Activated CD4-positive, alpha-beta memory T cell treated with anti-CD3 and anti-CD28 coated beads for 36 hours (primary cell): Measurements from ENCODE around the gene RPL36A. TPM values are rescaled to one million over a fixed set of nuclear protein-coding genes. Genes with fewer than 3 reads are reported as not detected.
A peak's percentile ranks its signal among the peaks of the same experiment; 100 is the strongest.

Experiments used
- CTCF ChIA-PET: fragments of 350-600 bp; sonication (Branson Sonifier 250); formaldehyde crosslinking; loops from one replicate; lab custom pipeline; 2021; ENCODE audit warnings: antibody characterized with exemption, inconsistent platforms; lab: Charles Lee
- POLR2A ChIA-PET: fragments of 350-600 bp; sonication (Branson Sonifier 250); formaldehyde crosslinking; loops from one replicate; lab custom pipeline; 2021; ENCODE audit warnings: antibody characterized with exemption; lab: Charles Lee
- DNase-seq: peaks from one replicate; pipeline ENCODE4 v3.0.0-alpha.2; 2020
- H3K27ac Mint-ChIP-seq: one replicate; pipeline ENCODE4 v1.8.0; 2021; ENCODE audit warnings: mixed read lengths
- H3K27me3 Mint-ChIP-seq: one replicate; pipeline ENCODE4 v1.8.0; 2021; ENCODE audit warnings: mixed read lengths
- H3K36me3 Mint-ChIP-seq: one replicate; pipeline ENCODE4 v1.8.0; 2021; ENCODE audit warnings: mixed read lengths
- H3K4me1 Mint-ChIP-seq: one replicate; pipeline ENCODE4 v1.8.0; 2021; ENCODE audit warnings: low read depth, mixed read lengths
- H3K4me3 Mint-ChIP-seq: one replicate; pipeline ENCODE4 v1.8.0; 2021; ENCODE audit warnings: mild to moderate bottlenecking, mixed read lengths
- H3K9me3 Mint-ChIP-seq: one replicate; pipeline ENCODE4 v1.8.0; 2021; ENCODE audit warnings: mixed read lengths
- intact Hi-C: fragments of 100-400 bp; cut with micrococcal nuclease; formaldehyde crosslinking; loops from one replicate; pipeline ENCODE4 v1.15.1; 2023
- total RNA-seq, 2 experiments: library from RNA; stranded (reverse); gene quantifications; one replicate each; pipeline ENCODE4 v1.2.3, GENCODE V29; 2021

The RPL36A gene
- total RNA-seq, 2 experiments from 2014 or later = 364 to 420 TPM

- Mint-ChIP-seq H3K27ac (peak overlapping the region; percentile 82), H3K4me1 (peaks cover 47% of the 10 kb centered on the region), H3K9me3 (no peaks in the 10 kb centered on the region), H3K36me3 (peaks cover 12% of the 10 kb centered on the region), H3K27me3 (no peaks in the 10 kb centered on the region), H3K4me3 (peak overlapping the region; percentile 48)
- ChIA-PET CTCF (interaction anchor here (0.6 to 1.6 kb wide), 16 partner anchors 8 to 384 kb away, joined by 3 to 6 read pairs (median 4); partner anchors contain the start of genes ARMCX4 and RPL36A), POLR2A (interaction anchor here (1.1 to 1.7 kb wide), 2 partner anchors 11 to 25 kb away, joined by 4 to 6 read pairs; no protein-coding TSS in a partner anchor)
- intact Hi-C loops = loop anchor here (1.0 to 10.0 kb wide), 7 partner anchors 72 to 1449 kb away; partner anchors contain the start of genes ARMCX4 and BEX5
- no peak for DNase-seq
These were observed 24.7 kb downstream of the RPL36A start for GRCh38 chrX:101415180-101416145.

- intact Hi-C loops = loop anchor here (5.0 to 10.0 kb wide), 5 partner anchors 71 to 1448 kb away; partner anchors contain the start of genes ARMCX4 and BEX5
- Mint-ChIP-seq H3K9me3 (no peaks in the 10 kb centered on the region), H3K4me3 (no peak overlapping the region), H3K36me3 (peaks cover 12% of the 10 kb centered on the region), H3K27ac (peak overlapping the region; percentile 89), H3K4me1 (peaks cover 41% of the 10 kb centered on the region), H3K27me3 (no peaks in the 10 kb centered on the region)
- no peak for DNase-seq
- ChIA-PET POLR2A (no interaction called here), CTCF (interaction anchor here (0.7 to 1.6 kb wide), 6 partner anchors 10 to 387 kb away, joined by 3 to 5 read pairs (median 4); no protein-coding TSS in a partner anchor)
These were observed 25.9 kb downstream of the RPL36A start for GRCh38 chrX:101416691-101417090.

- POLR2A ChIA-PET = interaction anchor here (2.4 kb wide), 1 partner anchor 26 kb away, joined by 16 read pairs; the partner anchor contains the start of gene RPL36A
- DNase-seq = no peak
- intact Hi-C loops = loop anchor here (5.0 to 10.0 kb wide), 5 partner anchors 70 to 1448 kb away; partner anchors contain the start of genes ARMCX4 and BEX5
- peaks cover 10% of the 10 kb centered on the region for H3K36me3 Mint-ChIP-seq
- CTCF ChIA-PET = interaction anchor here (1.0 to 1.6 kb wide), 3 partner anchors 9 to 380 kb away, joined by 3 to 5 read pairs (median 4); no protein-coding TSS in a partner anchor
- H3K9me3 Mint-ChIP-seq = no peaks in the 10 kb centered on the region
- peak overlapping the region; percentile 86 for H3K4me3 Mint-ChIP-seq
- peaks cover 41% of the 10 kb centered on the region for H3K4me1 Mint-ChIP-seq
- no peaks in the 10 kb centered on the region for H3K27me3 Mint-ChIP-seq
- peak overlapping the region; percentile 89 for H3K27ac Mint-ChIP-seq
These were observed 26.4 kb downstream of the RPL36A start for GRCh38 chrX:101417190-101417589.

GRCh38 chrX:101417981-101418841, 27.4 kb downstream of the RPL36A start:
- Mint-ChIP-seq H3K9me3 (no peaks in the 10 kb centered on the region), H3K27ac (peak overlapping the region; percentile 89), H3K27me3 (no peaks in the 10 kb centered on the region), H3K4me1 (peaks cover 32% of the 10 kb centered on the region), H3K4me3 (peak overlapping the region; percentile 86), H3K36me3 (peaks cover 9% of the 10 kb centered on the region)
- POLR2A ChIA-PET = interaction anchor here (0.6 to 2.4 kb wide), 4 partner anchors 27 to 729 kb away, joined by 3 to 16 read pairs (median 4); partner anchors contain the start of genes ARMCX4 and RPL36A
- DNase-seq = peak; percentile 56
- CTCF ChIA-PET = interaction anchor here (1.0 to 2.2 kb wide), 4 partner anchors 8 to 379 kb away, joined by 3 to 10 read pairs (median 6); partner anchors contain the start of gene RPL36A
- intact Hi-C loops = loop anchor here (1.0 to 10.0 kb wide), 7 partner anchors 10 to 1447 kb away; partner anchors contain the start of genes ARMCX4, BEX5 and HNRNPH2

- ChIA-PET CTCF (interaction anchor here (2.0 to 2.2 kb wide), 2 partner anchors 29 to 339 kb away, joined by 7 to 10 read pairs; partner anchors contain the start of gene RPL36A), POLR2A (interaction anchor here (2.4 kb wide), 1 partner anchor 29 kb away, joined by 16 read pairs; the partner anchor contains the start of gene RPL36A)
- DNase-seq = no peak
- Mint-ChIP-seq H3K4me1 (peaks cover 30% of the 10 kb centered on the region), H3K36me3 (peaks cover 7% of the 10 kb centered on the region), H3K27ac (peak overlapping the region; percentile 89), H3K9me3 (no peaks in the 10 kb centered on the region), H3K4me3 (peak overlapping the region; percentile 24), H3K27me3 (no peaks in the 10 kb centered on the region)
- intact Hi-C loops = loop anchor here (5.0 to 10.0 kb wide), 5 partner anchors 68 to 1445 kb away; partner anchors contain the start of genes ARMCX4 and BEX5
These were observed 28.7 kb downstream of the RPL36A start for GRCh38 chrX:101419489-101419888.

- Mint-ChIP-seq H3K27ac (no peak overlapping the region), H3K4me1 (peaks cover 13% of the 10 kb centered on the region), H3K36me3 (peaks cover 36% of the 10 kb centered on the region), H3K27me3 (no peaks in the 10 kb centered on the region), H3K9me3 (peaks cover 2% of the 10 kb centered on the region), H3K4me3 (no peak overlapping the region)
- intact Hi-C loops = no loop called here
- ChIA-PET POLR2A (no interaction called here), CTCF (no interaction called here)
- no peak for DNase-seq
These were observed 37.1 kb downstream of the RPL36A start for GRCh38 chrX:101427954-101428353.

- Mint-ChIP-seq H3K27me3 (no peaks in the 10 kb centered on the region), H3K36me3 (peaks cover 34% of the 10 kb centered on the region), H3K4me3 (no peak overlapping the region), H3K4me1 (peaks cover 13% of the 10 kb centered on the region), H3K27ac (peak overlapping the region; percentile 78), H3K9me3 (peaks cover 2% of the 10 kb centered on the region)
- ChIA-PET CTCF (interaction anchor here (0.9 kb wide), 1 partner anchor 13 kb away, joined by 5 read pairs; no protein-coding TSS in a partner anchor), POLR2A (interaction anchor here (0.8 kb wide), 1 partner anchor 39 kb away, joined by 3 read pairs; the partner anchor contains the start of gene RPL36A)
- no peak for DNase-seq
- intact Hi-C loops = loop anchor here (1.0 to 5.0 kb wide), 2 partner anchors 12 to 367 kb away; no protein-coding TSS in a partner anchor
These were observed 39.1 kb downstream of the RPL36A start for GRCh38 chrX:101429934-101430333.

GRCh38 chrX:101430457-101431078, 39.8 kb downstream of the RPL36A start:
- Mint-ChIP-seq H3K4me3 (no peak overlapping the region), H3K27ac (peak overlapping the region; percentile 78), H3K9me3 (peaks cover 2% of the 10 kb centered on the region), H3K4me1 (peaks cover 13% of the 10 kb centered on the region), H3K27me3 (no peaks in the 10 kb centered on the region), H3K36me3 (peaks cover 31% of the 10 kb centered on the region)
- POLR2A ChIA-PET = interaction anchor here (0.8 kb wide), 1 partner anchor 40 kb away, joined by 3 read pairs; the partner anchor contains the start of gene RPL36A
- intact Hi-C loops = loop anchor here (1.0 to 5.0 kb wide), 2 partner anchors 12 to 367 kb away; no protein-coding TSS in a partner anchor
- CTCF ChIA-PET = interaction anchor here (0.9 kb wide), 1 partner anchor 14 kb away, joined by 5 read pairs; no protein-coding TSS in a partner anchor
- DNase-seq = no peak

- ChIA-PET CTCF (no interaction called here), POLR2A (no interaction called here)
- H3K36me3 Mint-ChIP-seq = peaks cover 38% of the 10 kb centered on the region
These were observed 51.3 kb downstream of the RPL36A start for GRCh38 chrX:101442085-101442484.

More at GRCh38 chrX:101442085-101442484, 51.3 kb downstream of the RPL36A start:
- Mint-ChIP-seq H3K4me1 (no peaks in the 10 kb centered on the region), H3K9me3 (no peaks in the 10 kb centered on the region), H3K27ac (no peak overlapping the region), H3K27me3 (no peaks in the 10 kb centered on the region), H3K4me3 (no peak overlapping the region)
- intact Hi-C loops = no loop called here
- no peak for DNase-seq
